Ishikawa (cell line): ENCODE measurements around the gene MYH10.

Experiments used
- CEBPB ChIP-seq: IDR thresholded peaks from 2 replicates; pipeline ENCODE4 v1.6.1; 2012
- CREB1 ChIP-seq: IDR thresholded peaks from 2 replicates; pipeline ENCODE4 v1.6.1; 2012; ENCODE audit warnings: low read depth
- EGR1 ChIP-seq: IDR thresholded peaks from 2 replicates; pipeline ENCODE4 v1.6.1; 2012
- EP300 ChIP-seq: IDR thresholded peaks from 2 replicates; pipeline ENCODE4 v1.6.1; 2012; ENCODE audit warnings: borderline replicate concordance
- FOXM1 ChIP-seq: IDR thresholded peaks from 2 replicates; pipeline ENCODE4 v1.6.1; 2012; ENCODE audit warnings: low read depth, borderline replicate concordance
- NFIC ChIP-seq: IDR thresholded peaks from 2 replicates; pipeline ENCODE4 v1.6.1; 2012
- RAD21 ChIP-seq: IDR thresholded peaks from 2 replicates; pipeline ENCODE4 v1.6.1; 2012; ENCODE audit warnings: low read depth
- TAF1 ChIP-seq: IDR thresholded peaks from 2 replicates; pipeline ENCODE4 v1.6.1; 2012; ENCODE audit warnings: low read depth, mild to moderate bottlenecking
- TCF12 ChIP-seq: IDR thresholded peaks from 2 replicates; pipeline ENCODE4 v1.6.1; 2012; ENCODE audit warnings: low read depth
- TEAD4 ChIP-seq: IDR thresholded peaks from 2 replicates; pipeline ENCODE4 v1.6.1; 2012
- USF1 ChIP-seq: IDR thresholded peaks from 2 replicates; pipeline ENCODE4 v1.6.1; 2012
- YY1 ChIP-seq: IDR thresholded peaks from 2 replicates; pipeline ENCODE4 v1.6.1; 2012; ENCODE audit warnings: low read depth
- ZBTB7A ChIP-seq: IDR thresholded peaks from 2 replicates; pipeline ENCODE4 v1.6.1; 2012; ENCODE audit warnings: low read depth
- TF ChIP-seq, protein P1 (sequence below): IDR thresholded peaks from 2 replicates; pipeline ENCODE4 v1.6.1; 2012; ENCODE audit warnings: low read depth, mild to moderate bottlenecking
- TF ChIP-seq, protein P2 (sequence below): IDR thresholded peaks from 2 replicates; pipeline ENCODE4 v1.6.1; 2012

Gene MYH10

GRCh38 chr17:8472663-8473062 is 157.9 kb downstream of the MYH10 start:
- TF ChIP-seq CEBPB, result no peak
- no peak for TF ChIP-seq NFIC
- TF ChIP-seq FOXM1, result no peak
- no peak for TF ChIP-seq TAF1
- TF ChIP-seq RAD21, result no peak
- TF ChIP-seq, protein P1, sequence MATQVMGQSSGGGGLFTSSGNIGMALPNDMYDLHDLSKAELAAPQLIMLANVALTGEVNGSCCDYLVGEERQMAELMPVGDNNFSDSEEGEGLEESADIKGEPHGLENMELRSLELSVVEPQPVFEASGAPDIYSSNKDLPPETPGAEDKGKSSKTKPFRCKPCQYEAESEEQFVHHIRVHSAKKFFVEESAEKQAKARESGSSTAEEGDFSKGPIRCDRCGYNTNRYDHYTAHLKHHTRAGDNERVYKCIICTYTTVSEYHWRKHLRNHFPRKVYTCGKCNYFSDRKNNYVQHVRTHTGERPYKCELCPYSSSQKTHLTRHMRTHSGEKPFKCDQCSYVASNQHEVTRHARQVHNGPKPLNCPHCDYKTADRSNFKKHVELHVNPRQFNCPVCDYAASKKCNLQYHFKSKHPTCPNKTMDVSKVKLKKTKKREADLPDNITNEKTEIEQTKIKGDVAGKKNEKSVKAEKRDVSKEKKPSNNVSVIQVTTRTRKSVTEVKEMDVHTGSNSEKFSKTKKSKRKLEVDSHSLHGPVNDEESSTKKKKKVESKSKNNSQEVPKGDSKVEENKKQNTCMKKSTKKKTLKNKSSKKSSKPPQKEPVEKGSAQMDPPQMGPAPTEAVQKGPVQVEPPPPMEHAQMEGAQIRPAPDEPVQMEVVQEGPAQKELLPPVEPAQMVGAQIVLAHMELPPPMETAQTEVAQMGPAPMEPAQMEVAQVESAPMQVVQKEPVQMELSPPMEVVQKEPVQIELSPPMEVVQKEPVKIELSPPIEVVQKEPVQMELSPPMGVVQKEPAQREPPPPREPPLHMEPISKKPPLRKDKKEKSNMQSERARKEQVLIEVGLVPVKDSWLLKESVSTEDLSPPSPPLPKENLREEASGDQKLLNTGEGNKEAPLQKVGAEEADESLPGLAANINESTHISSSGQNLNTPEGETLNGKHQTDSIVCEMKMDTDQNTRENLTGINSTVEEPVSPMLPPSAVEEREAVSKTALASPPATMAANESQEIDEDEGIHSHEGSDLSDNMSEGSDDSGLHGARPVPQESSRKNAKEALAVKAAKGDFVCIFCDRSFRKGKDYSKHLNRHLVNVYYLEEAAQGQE, result no peak
- TF ChIP-seq, protein P2, sequence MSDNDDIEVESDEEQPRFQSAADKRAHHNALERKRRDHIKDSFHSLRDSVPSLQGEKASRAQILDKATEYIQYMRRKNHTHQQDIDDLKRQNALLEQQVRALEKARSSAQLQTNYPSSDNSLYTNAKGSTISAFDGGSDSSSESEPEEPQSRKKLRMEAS, result no peak
- TF ChIP-seq YY1, result no peak
- TF ChIP-seq ZBTB7A, result no peak
- no peak for TF ChIP-seq TCF12
- no peak for TF ChIP-seq CREB1
- TF ChIP-seq EP300, result no peak
- no peak for TF ChIP-seq USF1
- no peak for TF ChIP-seq EGR1
- TF ChIP-seq TEAD4, result no peak

- TF ChIP-seq EGR1, result 0 out of 2 replicates have a peak, but pooled peaks have one; percentile 64
- TF ChIP-seq NFIC, result peak; percentile 72; the same call in 1 of the 2 replicates
- 0 out of 2 replicates have a peak, but pooled peaks have one; percentile 2 for TF ChIP-seq RAD21
- TF ChIP-seq ZBTB7A, result no peak
- TF ChIP-seq, protein P1, result no peak
- TF ChIP-seq, protein P2, result peak; percentile 62; the same call in 1 of the 2 replicates
- TF ChIP-seq USF1, result 0 out of 2 replicates have a peak, but pooled peaks have one; percentile 18
- TF ChIP-seq TCF12, result peak; percentile 43; the same call in 1 of the 2 replicates
Measured at GRCh38 chr17:8470447-8471047, 160.0 kb downstream of the MYH10 start.

- TF ChIP-seq ZBTB7A (no peak), NFIC (no peak), RAD21 (no peak), TAF1 (no peak), EP300 (no peak), CREB1 (no peak), USF1 (no peak), FOXM1 (no peak), EGR1 (no peak), TEAD4 (no peak), YY1 (no peak), CEBPB (no peak), TCF12 (no peak)
- TF ChIP-seq, protein P2, result no peak
- TF ChIP-seq, protein P1, result no peak
Measured at GRCh38 chr17:8469964-8470363, 160.6 kb downstream of the MYH10 start.

DNA sequence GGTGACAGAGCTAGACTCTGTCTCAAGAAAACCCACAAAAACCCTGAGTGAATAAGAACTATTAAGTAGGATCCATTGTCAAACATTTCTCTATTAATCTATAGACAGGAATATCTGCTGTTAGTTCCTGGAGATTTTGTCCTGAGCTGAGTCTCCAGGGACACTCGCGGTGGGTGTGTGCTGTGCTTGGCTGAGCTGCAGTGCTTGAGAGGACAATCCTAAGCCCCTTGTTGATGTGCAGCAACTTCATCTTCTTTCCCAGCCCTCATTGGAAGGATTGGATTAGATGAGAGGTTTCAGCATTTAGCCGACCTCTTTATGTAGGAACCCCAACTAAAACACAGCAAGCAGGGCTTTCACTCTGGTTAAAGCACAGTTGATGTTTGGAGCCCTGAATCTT is 161.5 kb downstream of the MYH10 start:
- TF ChIP-seq RAD21, result no peak
- TF ChIP-seq EP300, result no peak
- no peak for TF ChIP-seq TCF12
- no peak for TF ChIP-seq TEAD4
- TF ChIP-seq CEBPB, result no peak
- no peak for TF ChIP-seq ZBTB7A
- no peak for TF ChIP-seq YY1
- no peak for TF ChIP-seq NFIC
- TF ChIP-seq, protein P1, result no peak
- no peak for TF ChIP-seq USF1
- TF ChIP-seq TAF1, result no peak
- no peak for TF ChIP-seq EGR1
